Kidney epithelial cell (primary cell): ENCODE measurements around the gene STXBP1. TPM values are rescaled to one million over a fixed set of nuclear protein-coding genes. Genes with fewer than 3 reads are reported as not detected.
"Not testable (repeated sequence)": the region's sequence is repeated elsewhere in the genome, so short reads cannot be mapped to it uniquely, and the experiment has no call there.

ENCODE experiments used
- DNase-seq: peaks from one replicate; pipeline ENCODE4 v3.0.0-alpha.2; 2010; ENCODE audit warnings: low read depth
- H3K27me3 ChIP-seq: 2 replicates; pipeline ENCODE4 v1.6.0; 2011; ENCODE audit warnings: low read length; ENCODE audit not compliant: control insufficient read depth, insufficient read depth
- H3K36me3 ChIP-seq: 2 replicates; pipeline ENCODE4 v1.5.1; 2011; ENCODE audit warnings: low read length; ENCODE audit not compliant: control insufficient read depth, insufficient read depth
- H3K4me3 ChIP-seq: 2 replicates; pipeline ENCODE4 v1.5.1; 2011; ENCODE audit warnings: low read depth, mild to moderate bottlenecking, control low read depth, low read length
- total RNA-seq: library from RNA; depleted of rRNA; stranded (reverse); fragments of >200 nt; gene quantifications from 2 replicates; pipeline ENCODE4 v1.2.3, GENCODE V29; 2015
- TF ChIP-seq, protein P1 (sequence below): IDR thresholded peaks from 2 replicates; pipeline ENCODE4 v1.5.1; 2011; ENCODE audit warnings: mild to moderate bottlenecking, moderate library complexity, low read length, control low read depth, inconsistent platforms; ENCODE audit not compliant: insufficient read depth, poor library complexity, severe bottlenecking

The STXBP1 gene
- total RNA-seq, 1 donor from 2014 or later: 27.5 TPM

DNA sequence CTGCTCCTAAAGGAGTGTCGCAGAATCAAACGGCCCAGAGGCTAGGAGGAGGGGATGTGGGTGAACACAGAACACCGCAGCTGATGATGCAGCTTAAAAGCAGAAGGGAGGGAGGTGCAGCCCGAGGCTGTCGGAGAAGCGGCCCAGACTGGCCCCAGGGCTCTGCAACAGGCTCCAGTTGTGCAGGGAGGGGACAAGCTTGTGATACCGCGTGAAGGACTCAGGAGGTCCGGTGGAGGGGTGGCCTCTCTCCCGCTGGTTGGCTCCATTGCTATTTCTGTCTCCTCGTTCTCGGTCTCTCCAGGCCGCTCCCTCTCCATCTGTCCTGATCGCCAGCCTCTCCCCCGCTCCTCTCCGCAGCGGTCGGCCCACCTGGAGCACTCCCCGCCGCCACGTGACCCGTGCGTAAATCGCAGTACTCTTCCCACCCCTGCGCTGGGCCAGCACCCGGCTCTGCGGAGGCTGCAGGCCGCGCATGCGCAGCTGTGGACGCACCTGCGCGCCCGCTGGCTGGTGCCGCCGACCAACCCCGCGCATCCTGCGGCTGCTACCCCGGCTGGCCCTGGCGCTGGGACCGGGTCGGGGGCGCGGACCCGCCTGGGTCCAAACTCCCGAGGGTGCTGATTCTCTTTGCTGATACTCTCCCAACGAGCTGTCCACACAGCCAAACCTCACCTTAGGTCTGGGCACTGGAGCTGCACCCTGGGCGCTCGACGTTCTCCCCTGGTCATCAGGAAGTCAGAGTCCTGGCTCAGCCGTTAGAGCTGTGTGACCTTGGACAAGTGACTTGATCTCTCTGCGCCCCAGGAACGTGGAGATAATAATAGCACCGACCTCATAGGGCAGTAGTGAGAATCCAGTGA lies 3.7 kb upstream of the STXBP1 start:
- no peak for DNase-seq
- Histone ChIP-seq H3K27me3 (no peaks in the 10 kb centered on the region), H3K4me3 (peak overlapping the region; percentile 40), H3K36me3 (no peaks in the 10 kb centered on the region)
- TF ChIP-seq, protein P1, sequence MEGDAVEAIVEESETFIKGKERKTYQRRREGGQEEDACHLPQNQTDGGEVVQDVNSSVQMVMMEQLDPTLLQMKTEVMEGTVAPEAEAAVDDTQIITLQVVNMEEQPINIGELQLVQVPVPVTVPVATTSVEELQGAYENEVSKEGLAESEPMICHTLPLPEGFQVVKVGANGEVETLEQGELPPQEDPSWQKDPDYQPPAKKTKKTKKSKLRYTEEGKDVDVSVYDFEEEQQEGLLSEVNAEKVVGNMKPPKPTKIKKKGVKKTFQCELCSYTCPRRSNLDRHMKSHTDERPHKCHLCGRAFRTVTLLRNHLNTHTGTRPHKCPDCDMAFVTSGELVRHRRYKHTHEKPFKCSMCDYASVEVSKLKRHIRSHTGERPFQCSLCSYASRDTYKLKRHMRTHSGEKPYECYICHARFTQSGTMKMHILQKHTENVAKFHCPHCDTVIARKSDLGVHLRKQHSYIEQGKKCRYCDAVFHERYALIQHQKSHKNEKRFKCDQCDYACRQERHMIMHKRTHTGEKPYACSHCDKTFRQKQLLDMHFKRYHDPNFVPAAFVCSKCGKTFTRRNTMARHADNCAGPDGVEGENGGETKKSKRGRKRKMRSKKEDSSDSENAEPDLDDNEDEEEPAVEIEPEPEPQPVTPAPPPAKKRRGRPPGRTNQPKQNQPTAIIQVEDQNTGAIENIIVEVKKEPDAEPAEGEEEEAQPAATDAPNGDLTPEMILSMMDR: no peak

GRCh38 chr9:127611603-127611898 lies 526 bp upstream of the STXBP1 start:
- Histone ChIP-seq H3K4me3 (peak overlapping the region; percentile 60), H3K36me3 (no peaks in the 10 kb centered on the region), H3K27me3 (no peaks in the 10 kb centered on the region)
- no peak for DNase-seq
- TF ChIP-seq, protein P1: no peak

DNA sequence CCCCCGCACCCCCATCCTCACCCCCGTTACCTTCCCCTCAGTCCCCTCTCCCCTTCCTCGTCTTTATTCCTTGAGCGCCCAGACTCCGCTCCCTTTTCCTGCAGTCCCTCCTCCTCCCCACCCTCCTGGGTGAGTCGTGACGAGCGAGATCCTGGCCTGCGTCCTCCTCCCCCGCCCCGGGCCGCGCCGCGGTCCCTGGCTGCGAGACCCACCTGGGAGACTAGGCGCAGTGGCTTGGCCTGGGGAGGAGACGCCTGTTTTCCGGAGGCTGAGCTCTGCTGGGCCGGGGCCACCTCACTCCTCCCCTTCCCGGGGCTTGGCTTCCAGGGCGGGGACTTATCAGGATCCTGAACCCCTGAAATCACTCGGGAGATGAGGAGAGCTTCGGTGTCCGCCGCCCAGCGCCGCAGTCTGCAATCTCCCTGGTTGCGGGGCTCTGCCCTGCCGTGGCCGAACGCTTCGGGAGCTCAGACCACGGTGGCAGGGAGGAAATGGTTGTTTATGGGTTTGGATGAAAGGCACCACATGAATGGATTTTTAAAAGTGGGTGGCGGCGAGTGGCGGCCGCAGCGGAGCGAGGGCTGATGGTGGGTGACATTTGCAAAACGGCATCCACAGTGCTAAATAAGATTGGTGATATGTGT lies 984 bp downstream of the STXBP1 start:
- TF ChIP-seq, protein P1: no peak
- no peak for DNase-seq

GRCh38 chr9:127613583-127613954 lies 1.5 kb downstream of the STXBP1 start:
- H3K36me3 ChIP-seq: no peaks in the 10 kb centered on the region
- no peaks in the 10 kb centered on the region for H3K27me3 ChIP-seq
- peak overlapping the region; percentile 78 for H3K4me3 ChIP-seq
- TF ChIP-seq, protein P1: no peak
- no peak for DNase-seq

More for the DNA sequence above, 984 bp downstream of the STXBP1 start:
- Histone ChIP-seq H3K4me3 (peak overlapping the region; percentile 78), H3K36me3 (no peaks in the 10 kb centered on the region), H3K27me3 (no peaks in the 10 kb centered on the region)

DNA sequence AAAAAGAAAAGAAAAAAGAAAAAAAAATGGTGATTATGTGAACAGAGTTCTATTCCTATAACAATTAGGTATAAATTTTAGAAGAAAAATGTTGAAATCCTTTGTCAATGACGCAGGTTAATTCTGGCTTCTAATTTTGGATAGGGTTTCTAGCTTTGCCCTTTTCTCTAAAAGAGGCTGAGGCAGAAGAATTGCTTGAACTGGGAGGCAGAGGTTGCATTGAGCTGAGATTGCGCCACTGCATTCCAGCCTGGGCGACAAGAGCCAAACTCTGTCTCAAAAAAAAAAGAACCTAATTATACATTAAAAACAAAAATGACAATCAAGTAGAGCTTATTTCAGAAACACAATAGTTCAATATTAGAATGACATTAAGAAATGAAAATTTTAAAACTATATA lies 2.9 kb downstream of the STXBP1 start:
- H3K4me3 ChIP-seq: no peak overlapping the region
- H3K27me3 ChIP-seq: no peaks in the 10 kb centered on the region
- TF ChIP-seq, protein P1: no peak
- no peak for DNase-seq
- H3K36me3 ChIP-seq: no peaks in the 10 kb centered on the region

DNA sequence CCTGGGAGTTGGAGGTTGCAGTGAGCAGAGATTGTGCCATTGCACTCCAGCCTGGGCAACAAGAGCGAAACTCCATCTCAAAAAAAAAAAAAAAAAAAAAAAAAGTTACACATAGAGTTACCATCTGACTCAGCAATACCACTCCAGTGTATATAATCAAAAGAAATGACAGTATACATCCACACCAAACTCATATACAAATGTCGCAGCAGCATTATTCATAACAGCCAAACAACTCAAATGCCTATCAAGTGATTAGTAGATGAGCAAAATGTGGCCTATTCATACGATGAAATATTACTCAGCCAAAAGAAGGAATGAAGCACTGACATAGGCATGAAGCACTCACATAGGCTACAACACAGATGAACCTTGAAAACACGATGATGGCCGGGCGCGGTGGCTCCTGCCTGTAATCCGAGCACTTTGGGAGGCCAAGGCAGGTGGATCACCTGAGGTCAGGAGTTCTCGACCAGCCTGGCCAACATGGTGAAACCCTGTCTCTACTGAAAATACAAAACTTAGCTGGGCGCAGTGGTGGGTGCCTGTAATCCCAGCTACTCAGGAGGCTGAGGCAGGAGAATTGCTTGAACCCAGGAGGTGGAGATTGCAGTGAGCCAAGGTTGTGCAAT lies 9.4 kb downstream of the STXBP1 start:
- DNase-seq: not testable (repeated sequence)

More for the DNA sequence above, 9.4 kb downstream of the STXBP1 start:
- H3K36me3 ChIP-seq, H3K4me3 ChIP-seq, H3K27me3 ChIP-seq: not testable (repeated sequence)
